GM12874 (cell line): ENCODE measurements around the gene ST8SIA6.
A peak's percentile ranks its signal among the peaks of the same experiment; 100 is the strongest.

Source experiments
- TF ChIP-seq, protein P1 (sequence below): IDR thresholded peaks from 2 replicates; pipeline ENCODE4 v1.5.1; 2011; ENCODE audit warnings: low read depth, mild to moderate bottlenecking, control low read depth, low read length, moderate library complexity; ENCODE audit not compliant: insufficient read depth

The ST8SIA6 gene

DNA sequence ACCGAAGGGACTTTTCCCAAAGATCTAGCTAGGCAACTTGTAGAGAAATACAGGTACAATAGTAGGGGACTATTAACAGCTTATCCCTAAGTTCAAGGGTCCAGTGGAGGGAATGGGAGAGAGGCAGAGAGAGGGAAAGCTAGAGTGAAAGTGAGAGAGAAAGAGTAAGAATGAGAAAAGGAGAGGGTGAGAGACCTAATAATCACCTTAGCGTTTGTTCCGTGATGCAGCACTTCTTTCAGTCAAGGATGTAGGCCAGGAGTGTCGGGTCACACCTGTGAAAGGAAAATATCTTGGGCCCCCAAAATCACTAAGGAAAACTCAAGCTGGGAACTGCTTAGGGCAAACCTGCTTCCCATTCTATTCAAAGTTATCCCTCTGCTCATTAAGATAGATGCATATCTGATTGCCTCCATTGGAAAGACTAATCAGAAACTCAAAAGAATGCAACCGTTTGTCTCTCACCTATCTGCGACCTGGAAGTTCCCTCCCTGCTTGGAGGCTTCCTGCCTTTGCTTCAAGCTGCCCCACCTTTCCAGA is 75.2 kb downstream of the ST8SIA6 start:
- TF ChIP-seq, protein P1, sequence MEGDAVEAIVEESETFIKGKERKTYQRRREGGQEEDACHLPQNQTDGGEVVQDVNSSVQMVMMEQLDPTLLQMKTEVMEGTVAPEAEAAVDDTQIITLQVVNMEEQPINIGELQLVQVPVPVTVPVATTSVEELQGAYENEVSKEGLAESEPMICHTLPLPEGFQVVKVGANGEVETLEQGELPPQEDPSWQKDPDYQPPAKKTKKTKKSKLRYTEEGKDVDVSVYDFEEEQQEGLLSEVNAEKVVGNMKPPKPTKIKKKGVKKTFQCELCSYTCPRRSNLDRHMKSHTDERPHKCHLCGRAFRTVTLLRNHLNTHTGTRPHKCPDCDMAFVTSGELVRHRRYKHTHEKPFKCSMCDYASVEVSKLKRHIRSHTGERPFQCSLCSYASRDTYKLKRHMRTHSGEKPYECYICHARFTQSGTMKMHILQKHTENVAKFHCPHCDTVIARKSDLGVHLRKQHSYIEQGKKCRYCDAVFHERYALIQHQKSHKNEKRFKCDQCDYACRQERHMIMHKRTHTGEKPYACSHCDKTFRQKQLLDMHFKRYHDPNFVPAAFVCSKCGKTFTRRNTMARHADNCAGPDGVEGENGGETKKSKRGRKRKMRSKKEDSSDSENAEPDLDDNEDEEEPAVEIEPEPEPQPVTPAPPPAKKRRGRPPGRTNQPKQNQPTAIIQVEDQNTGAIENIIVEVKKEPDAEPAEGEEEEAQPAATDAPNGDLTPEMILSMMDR = no peak

DNA sequence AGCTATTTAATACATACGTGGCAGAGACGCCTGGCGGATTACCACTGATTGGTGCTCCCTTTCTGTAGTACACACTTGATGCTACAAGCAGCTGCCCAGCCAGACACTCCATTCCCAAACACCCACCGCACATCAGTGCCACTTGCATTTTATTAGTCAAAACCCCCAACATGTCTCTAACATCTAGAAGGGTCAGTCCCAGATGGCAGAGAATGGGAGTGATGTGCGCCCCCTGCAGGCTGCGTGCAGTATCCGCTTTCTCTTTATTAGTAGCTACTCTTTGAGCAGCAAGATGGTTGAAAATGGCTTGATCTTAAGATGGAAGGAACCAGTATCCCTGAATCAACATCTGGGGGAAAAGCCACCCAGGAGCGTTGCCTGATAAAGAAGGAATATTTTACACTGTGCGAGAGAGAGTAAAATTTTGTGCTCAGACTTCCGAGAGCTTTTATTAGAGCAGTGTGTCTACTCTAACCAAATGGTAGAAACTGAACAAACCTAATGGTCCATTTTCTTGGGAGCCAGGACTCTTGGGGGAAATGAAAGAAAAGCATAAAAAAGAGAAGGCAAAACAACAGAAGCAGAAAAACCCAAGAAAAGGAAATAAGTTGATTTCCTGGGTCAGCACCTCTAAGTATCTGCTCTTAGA is 78.3 kb downstream of the ST8SIA6 start:
- TF ChIP-seq, protein P1 = peak; percentile 74

DNA sequence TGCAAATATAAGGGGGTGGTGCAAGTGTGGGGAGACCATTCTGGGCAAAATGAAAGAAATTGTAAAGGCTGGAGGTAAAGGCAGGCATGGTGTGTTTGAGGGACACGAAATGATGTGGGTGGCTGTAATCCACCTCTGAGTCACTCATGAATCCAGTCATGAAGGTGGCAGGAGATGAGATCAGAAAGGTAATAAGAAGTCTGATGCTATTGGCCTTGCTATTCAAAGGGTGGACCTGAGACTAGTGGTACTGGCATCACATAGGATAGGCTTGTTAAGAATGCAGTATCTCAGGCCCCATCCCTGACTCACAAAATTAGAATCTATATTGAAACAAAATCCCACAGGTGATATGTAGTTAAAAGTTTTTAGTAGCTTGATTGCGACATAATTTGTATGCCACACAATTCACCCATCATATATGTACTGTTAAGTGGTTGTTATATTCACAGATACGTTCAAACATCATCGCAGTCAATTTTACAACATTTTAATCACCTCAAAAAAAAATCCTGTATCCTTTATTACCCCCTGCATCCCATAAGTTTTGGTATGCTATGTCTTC is 85.6 kb downstream of the ST8SIA6 start:
- TF ChIP-seq, protein P1 = no peak

DNA sequence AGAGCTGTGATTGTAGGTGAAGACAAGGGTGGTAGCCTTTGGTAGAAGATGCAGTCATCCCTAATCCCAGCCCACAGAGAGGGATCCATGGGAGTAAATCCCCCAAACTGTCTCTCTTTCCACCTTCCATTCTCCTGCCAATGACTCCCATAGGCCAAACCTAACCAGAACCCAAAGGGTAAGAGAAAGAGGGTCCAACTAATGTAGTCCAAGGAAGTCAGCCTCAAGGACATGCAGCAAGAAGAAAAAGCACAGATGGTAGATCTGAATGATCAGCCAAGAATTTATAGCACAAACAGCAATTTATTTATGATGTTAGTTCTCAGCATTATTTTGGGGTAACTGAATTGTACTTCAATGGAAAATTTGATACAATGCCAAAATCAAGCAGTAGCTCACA is 87.7 kb downstream of the ST8SIA6 start:
- TF ChIP-seq, protein P1 = no peak

DNA sequence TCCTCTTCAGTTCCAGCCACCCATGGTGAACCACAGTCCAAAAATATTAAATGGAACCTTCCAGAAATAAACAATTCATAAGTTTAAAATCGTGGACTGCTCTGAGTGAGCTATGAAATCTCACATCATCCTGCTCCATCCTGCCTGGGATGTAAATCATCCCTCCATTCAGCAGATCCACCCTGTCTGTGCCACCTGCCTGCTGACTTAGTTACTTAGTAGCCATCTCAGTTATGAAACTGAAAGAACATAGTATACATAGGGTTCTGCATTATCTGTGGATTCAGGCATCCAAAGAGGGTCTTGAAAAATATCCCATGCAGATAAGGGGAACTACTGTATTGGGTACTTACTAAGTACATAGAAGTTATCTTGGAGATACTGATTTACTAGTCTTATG is 89.0 kb downstream of the ST8SIA6 start:
- TF ChIP-seq, protein P1 = no peak

DNA sequence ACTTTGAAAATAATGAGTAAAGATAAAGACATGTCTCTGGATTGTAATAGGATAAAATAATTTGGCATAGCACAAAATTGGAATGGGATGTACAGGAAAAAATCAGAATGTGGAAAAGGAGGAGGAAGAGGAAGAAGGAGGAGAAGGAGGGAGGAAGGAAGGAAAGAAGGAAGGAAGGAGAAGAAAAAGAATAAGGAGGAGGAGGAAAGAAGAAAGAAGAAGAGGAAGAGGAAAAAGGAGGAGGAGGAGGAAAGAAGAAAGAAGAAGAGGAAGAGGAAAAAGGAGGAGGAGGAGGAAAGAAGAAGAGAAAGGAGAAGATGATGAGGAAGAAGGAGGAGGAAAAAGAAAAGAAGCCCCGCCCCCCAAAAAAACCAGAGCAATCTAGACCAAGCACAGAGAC is 95.9 kb downstream of the ST8SIA6 start:
- TF ChIP-seq, protein P1 = no peak

DNA sequence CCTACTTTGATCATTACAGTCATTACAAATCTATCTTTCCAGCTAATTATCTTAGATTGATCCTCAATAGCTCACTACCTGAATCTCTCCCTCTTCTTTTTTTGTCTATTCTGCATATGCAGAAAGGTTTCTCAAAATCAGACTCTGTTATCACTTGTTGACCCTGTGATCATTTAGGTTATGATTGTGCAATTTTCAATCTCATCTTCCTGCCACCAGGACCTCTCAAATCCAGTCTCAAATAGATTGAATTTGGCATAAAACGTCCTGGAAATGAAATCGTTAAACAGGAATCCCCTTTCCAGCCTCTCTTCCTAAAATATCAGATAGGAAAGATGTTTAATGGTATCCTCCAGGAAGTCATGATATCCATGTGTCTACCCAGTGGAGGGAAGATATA is 96.6 kb downstream of the ST8SIA6 start:
- TF ChIP-seq, protein P1 = no peak
